Stomach (tissue), 9 donors: Measurements from ENCODE around the gene CTRL. TPM values are rescaled to one million over a fixed set of nuclear protein-coding genes. Genes with fewer than 3 reads are reported as not detected.

Source experiments
- DNase-seq, 2 donors: peaks; one replicate each; pipeline versions ENCODE4 v3.0.0 to v3.0.0-alpha.2; 2013 to 2019
- H3K27ac ChIP-seq, 5 donors: fragments of 200-600 bp in 4 of 5; sonication (generic) in 4 of 5; one replicate each; pipeline ENCODE4 v1.5.1; 2013 to 2019; ENCODE audit warnings: mild to moderate bottlenecking in 1 of 5, moderate library complexity in 1 of 5
- H3K27me3 ChIP-seq, 3 donors: fragments of 200-600 bp; sonication (generic); one replicate each; pipeline ENCODE4 v1.5.1; 2017 to 2019; ENCODE audit warnings: mixed run types in 1 of 3
- H3K36me3 ChIP-seq, 4 donors: fragments of 200-600 bp; sonication (generic); 1 replicate in 3 of 4; 2 replicates in 1 of 4; pipeline ENCODE4 v1.5.1; 2016 to 2019
- H3K4me1 ChIP-seq, 4 donors: fragments of 200-600 bp; sonication (generic); one replicate each; pipeline ENCODE4 v1.5.1; 2016 to 2019
- H3K4me3 ChIP-seq, 4 donors: fragments of 200-600 bp; sonication (generic) in 3 of 4; one replicate each; pipeline ENCODE4 v1.5.1; 2016 to 2019; ENCODE audit warnings: mild to moderate bottlenecking in 1 of 4
- H3K9me3 ChIP-seq, 4 donors: fragments of 200-600 bp; sonication (generic); one replicate each; pipeline ENCODE4 v1.5.1; 2016 to 2019
- EP300 ChIP-seq: sonication (generic); formaldehyde crosslinking; IDR thresholded peaks from one replicate; pipeline ENCODE4 v1.6.1; 2017; ENCODE audit warnings: antibody characterized with exemption
- POLR2A ChIP-seq, 4 donors: fragments of 450-650 bp; IDR thresholded peaks; one replicate each; pipeline ENCODE4 v1.6.1; 2016; ENCODE audit warnings: antibody characterized with exemption in 4 of 4, control low read depth in 2 of 4, mild to moderate bottlenecking in 1 of 4, moderate library complexity in 1 of 4
- POLR2AphosphoS5 ChIP-seq, 3 donors: sonication (generic); formaldehyde crosslinking; IDR thresholded peaks; one replicate each; pipeline ENCODE4 v1.6.1; 2016; ENCODE audit warnings: antibody characterized with exemption in 3 of 3
- WGBS, 5 donors: extraction: QIAGEN DNeasy Blood & Tissue Kit in 3 of 5; methylation state at CpG; one replicate each; pipeline versions ENCODE4 v1.1.5 to v1.1.7; 2013 to 2018; 5-methylcytosine and 5-hydroxymethylcytosine counted together
- intact Hi-C: fragments of 100-400 bp; cut with DNase I; formaldehyde crosslinking; loops from one replicate; pipeline ENCODE4 v1.15.1; 2023; ENCODE audit warnings: low total_unique reads
- polyA plus RNA-seq, 3 donors: library from polyadenylated mRNA; stranded (reverse); fragments of 200-250 nt; gene quantifications; one replicate each; pipeline ENCODE4 v1.2.3, GENCODE V29; 2013
- total RNA-seq, 5 donors: library from RNA; depleted of rRNA; stranded (reverse); fragments of >200 nt; gene quantifications; one replicate each; pipeline versions ENCODE4 v1.1.0 to v1.2.3, GENCODE V29; 2014 to 2016
- TF ChIP-seq, protein P1 (sequence below), 7 experiments: fragments of 450-650 bp in 4 of 7; fragments of 200-600 bp in 3 of 7; sonication (generic) in 3 of 7; IDR thresholded peaks; one replicate each; pipeline ENCODE4 v1.5.1; 2016 to 2019; ENCODE audit warnings: antibody characterized with exemption in 7 of 7, control low read depth in 2 of 7, mild to moderate bottlenecking in 1 of 7
- donor health status: healthy with polysubstance abuse.
- donor health status: Bipolar disorder and iron deficiency.
- donor health status: healthy.

Gene CTRL
- total and polyA plus RNA-seq, 8 donors: 0.37 to 11.0 (median 2.1) TPM; not detected in 1

DNA sequence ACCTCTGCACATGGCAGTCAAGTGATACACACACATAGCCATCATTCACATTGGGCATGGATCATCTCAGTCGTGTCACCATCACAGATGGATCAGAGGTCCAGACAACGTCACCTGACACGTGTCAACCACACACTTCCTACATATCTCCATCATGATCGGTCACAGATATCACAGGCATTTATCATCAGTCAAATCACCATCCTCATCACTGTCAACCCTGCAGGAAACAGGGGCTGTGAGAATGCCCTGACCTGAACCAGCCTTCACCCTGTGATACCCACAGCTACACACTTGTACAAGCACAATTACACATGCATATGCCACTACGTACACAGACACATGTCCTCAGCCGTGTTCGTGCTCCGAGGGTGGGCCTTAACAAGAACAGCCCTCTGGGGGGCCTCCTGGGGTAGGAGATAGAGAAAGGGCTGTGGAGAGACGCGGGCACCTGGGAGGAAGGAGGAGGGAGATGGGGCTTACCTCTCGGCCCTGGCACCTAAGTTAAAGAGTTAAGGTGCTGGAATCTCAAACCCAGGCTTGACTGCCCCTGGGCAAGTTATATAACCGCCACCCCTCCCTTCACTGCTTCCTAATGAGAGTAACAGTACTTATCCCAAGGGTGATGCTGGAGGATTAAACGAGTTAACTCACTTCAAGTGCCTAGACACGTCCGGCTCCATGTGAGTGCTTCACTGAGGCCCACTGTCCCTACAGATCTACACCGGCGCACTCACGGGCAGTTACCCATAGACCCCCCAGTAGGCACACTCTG, 35.7 kb upstream of the CTRL start:
- TF ChIP-seq POLR2A (IDR thresholded peaks at IDR 0.05): no peak
- no peak for TF ChIP-seq POLR2AphosphoS5 (IDR thresholded peaks at IDR 0.05)
- Histone ChIP-seq H3K27me3 (no peaks in the 10 kb centered on the region), H3K4me1 (peaks cover 47 to 64% (median 55%) of the 10 kb centered on the region in 4 donors), H3K36me3 (peaks cover 8 to 12% (median 10%) of the 10 kb centered on the region in 4 donors), H3K4me3 (peak overlapping the region; percentile 74 to 98 (median 86)), H3K27ac (peak overlapping the region; percentile 90 to 98 (median 95)), H3K9me3 (no peaks in the 10 kb centered on the region)
- 13 to 27% (median 18%) methylated on average over 18 of the region's 18 CpGs for WGBS, 5 donors
- intact Hi-C loops: no loop called here
- DNase-seq: no peak

DNA sequence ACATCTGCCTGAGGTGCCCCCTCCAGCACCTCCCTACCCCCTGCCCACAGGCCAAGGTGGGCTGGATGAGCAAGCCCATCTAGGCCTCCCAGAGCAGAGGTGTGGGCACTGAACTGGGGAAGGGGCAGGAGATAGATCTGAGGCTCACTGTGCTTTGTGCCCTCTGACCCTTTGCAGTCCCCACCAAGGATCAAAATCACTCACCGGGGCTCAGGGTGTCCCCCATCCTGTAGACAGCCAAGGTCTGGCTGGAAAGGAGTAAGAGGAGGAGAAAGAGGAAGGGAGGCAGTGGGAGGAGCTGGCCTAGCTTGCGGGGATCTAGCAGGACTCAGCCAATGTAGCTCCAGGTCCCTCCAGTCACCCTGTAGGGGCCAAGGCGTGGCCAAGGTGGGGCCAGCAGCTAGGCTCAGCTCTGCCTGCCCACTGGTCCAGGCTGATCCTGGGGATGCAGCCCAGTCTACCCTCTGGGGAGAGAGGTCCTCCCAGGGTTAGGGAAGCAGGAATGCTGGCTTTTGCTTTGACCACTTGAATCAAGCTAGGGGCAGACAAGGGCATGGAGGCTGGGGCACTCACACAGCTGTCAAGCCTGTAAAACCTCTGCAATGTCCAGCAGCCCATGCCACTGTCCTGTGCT, 35.0 kb upstream of the CTRL start:
- WGBS, 5 donors: 56 to 76% (median 62%) methylated on average over 3 of the region's 3 CpGs
- Histone ChIP-seq H3K27me3 (no peaks in the 10 kb centered on the region), H3K36me3 (peaks cover 15 to 19% (median 17%) of the 10 kb centered on the region in 4 donors), H3K9me3 (no peaks in the 10 kb centered on the region), H3K4me3 (peak overlapping the region; percentile 74 to 98 (median 86)), H3K27ac (peak overlapping the region in 4 of 5 donors; percentile 93 to 98 (median 96)), H3K4me1 (peaks cover 54 to 71% (median 63%) of the 10 kb centered on the region in 4 donors)
- intact Hi-C loops: no loop called here
- TF ChIP-seq, protein P1, sequence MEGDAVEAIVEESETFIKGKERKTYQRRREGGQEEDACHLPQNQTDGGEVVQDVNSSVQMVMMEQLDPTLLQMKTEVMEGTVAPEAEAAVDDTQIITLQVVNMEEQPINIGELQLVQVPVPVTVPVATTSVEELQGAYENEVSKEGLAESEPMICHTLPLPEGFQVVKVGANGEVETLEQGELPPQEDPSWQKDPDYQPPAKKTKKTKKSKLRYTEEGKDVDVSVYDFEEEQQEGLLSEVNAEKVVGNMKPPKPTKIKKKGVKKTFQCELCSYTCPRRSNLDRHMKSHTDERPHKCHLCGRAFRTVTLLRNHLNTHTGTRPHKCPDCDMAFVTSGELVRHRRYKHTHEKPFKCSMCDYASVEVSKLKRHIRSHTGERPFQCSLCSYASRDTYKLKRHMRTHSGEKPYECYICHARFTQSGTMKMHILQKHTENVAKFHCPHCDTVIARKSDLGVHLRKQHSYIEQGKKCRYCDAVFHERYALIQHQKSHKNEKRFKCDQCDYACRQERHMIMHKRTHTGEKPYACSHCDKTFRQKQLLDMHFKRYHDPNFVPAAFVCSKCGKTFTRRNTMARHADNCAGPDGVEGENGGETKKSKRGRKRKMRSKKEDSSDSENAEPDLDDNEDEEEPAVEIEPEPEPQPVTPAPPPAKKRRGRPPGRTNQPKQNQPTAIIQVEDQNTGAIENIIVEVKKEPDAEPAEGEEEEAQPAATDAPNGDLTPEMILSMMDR (IDR thresholded peaks at IDR 0.05): no peak
- TF ChIP-seq EP300 (no peak), POLR2A (IDR thresholded peaks at IDR 0.05) (no peak), POLR2AphosphoS5 (IDR thresholded peaks at IDR 0.05) (no peak)
- DNase-seq: no peak

DNA sequence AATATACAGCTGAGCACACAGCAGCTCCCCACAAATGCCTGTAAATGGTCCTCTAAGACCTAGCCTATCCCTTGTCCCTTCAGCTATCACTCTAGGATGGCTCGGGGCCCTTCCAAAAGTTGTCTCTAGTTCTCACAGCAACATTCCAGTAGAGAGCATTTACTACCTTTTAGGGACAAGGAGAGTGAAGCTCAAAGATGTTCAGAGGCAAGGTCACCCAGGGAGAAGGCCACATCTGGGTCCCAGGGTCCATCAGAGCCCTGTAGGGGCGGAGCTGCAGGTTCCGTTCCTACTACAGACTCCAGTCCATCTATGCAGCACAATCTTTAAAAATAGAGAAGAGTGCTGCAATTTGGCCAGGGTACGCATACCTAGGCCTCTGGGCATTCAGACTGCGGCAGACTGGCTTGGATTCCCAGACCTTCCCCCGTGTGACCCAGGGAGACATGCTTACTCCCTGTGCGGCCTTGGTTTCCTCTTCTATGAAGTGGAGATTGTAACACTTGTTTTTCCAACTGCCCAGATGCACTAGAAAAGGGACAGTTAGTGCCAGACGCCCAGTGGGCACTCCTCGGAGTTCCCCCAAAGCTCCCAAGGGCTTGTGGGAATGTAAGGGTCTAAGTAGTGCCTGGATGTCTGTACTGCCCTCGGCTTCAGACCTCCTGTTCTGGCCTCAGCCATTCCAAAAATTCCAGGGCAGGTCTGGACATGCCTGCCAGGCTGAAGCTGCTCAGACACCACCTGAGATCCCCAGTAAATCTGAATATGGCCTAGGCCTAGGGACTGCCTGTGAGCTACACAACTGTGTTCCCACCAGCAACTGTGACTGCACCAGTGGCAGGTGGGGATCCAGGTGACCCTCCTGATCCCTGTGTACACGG, 34.2 kb upstream of the CTRL start:
- 59 to 90% (median 74%) methylated on average over 10 to 11 of the region's 11 CpGs for WGBS, 5 donors
- peak overlapping the region; percentile 74 to 98 (median 86) for H3K4me3 ChIP-seq

DNA sequence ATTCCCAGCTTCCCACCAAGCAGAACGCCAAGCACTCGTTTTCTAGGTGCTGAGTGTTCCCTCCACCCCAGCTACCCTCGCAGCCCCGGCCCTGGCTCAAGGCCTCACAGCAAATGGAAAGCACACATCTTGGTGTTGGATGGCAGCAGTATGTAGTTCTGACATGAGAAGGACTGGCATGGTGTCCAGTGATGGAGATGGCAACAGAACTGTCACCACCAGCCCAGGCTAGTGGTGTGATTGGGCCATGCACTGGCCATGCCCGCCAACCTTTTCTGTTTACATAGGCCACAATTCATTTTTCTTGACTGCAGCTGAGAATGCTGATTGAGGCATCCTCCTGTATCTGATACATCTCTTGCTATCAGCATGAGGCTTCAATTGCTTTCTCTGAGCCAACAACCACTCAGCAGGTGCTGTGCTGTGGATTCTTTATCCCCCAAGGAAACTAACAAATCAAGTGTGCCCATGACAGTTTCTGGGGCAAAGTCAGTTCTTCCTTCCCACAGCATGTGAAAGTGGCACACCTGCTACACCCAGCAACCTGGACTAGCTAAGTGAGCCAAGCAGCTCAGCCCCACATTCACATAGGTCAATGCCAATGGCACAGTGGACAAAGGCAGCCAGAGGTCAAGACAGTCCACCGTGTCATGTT, 32.9 kb upstream of the CTRL start:
- no peak for DNase-seq
- intact Hi-C loops: no loop called here
- WGBS, 5 donors: 85 to 92% (median 90%) methylated on average over 6 of the region's 6 CpGs
- Histone ChIP-seq H3K4me1 (peaks cover 66 to 89% (median 81%) of the 10 kb centered on the region in 4 donors), H3K36me3 (peaks cover 30 to 39% (median 37%) of the 10 kb centered on the region in 4 donors), H3K9me3 (no peaks in the 10 kb centered on the region), H3K27ac (peak overlapping the region in 3 of 5 donors; percentile 46 to 72 (median 59)), H3K4me3 (no peak overlapping the region), H3K27me3 (no peaks in the 10 kb centered on the region)
- TF ChIP-seq, protein P1 (IDR thresholded peaks at IDR 0.05): no peak
- TF ChIP-seq EP300 (no peak), POLR2AphosphoS5 (IDR thresholded peaks at IDR 0.05) (no peak), POLR2A (IDR thresholded peaks at IDR 0.05) (no peak)

More for the DNA sequence above, 34.2 kb upstream of the CTRL start:
- Histone ChIP-seq H3K9me3 (no peaks in the 10 kb centered on the region), H3K4me1 (peaks cover 57 to 77% (median 70%) of the 10 kb centered on the region in 4 donors), H3K27me3 (no peaks in the 10 kb centered on the region), H3K36me3 (peaks cover 20 to 26% (median 25%) of the 10 kb centered on the region in 4 donors), H3K27ac (peak overlapping the region in 4 of 5 donors; percentile 93 to 98 (median 96))
- TF ChIP-seq POLR2AphosphoS5 (IDR thresholded peaks at IDR 0.05) (no peak), EP300 (no peak), POLR2A (IDR thresholded peaks at IDR 0.05) (no peak)
- TF ChIP-seq, protein P1 (IDR thresholded peaks at IDR 0.05): no peak
- intact Hi-C loops: no loop called here
- no peak for DNase-seq
